ENCODE results near the gene AHNAK2. TPM values are rescaled to one million over a fixed set of nuclear protein-coding genes. Genes with fewer than 3 reads are reported as not detected.

Gene AHNAK2
- total and polyA plus RNA-seq, 2 of the 13 experiments (the other 11 are each of a cell fraction or from before 2014, with no cell fraction given), result 0.11 to 0.18 TPM

GRCh38 chr14:104928391-104929133 is 49.6 kb downstream of the AHNAK2 start:
- H3K9ac ChIP-seq (ENCODE audit: insufficient read depth, low read depth, low read length), result no peak overlapping the region
- H3K4me3 ChIP-seq (replicated peaks in 1 of 3; ENCODE audit: insufficient read depth in 1 of 3, low read depth in 2 of 3, low read length in 3 of 3), result no peak overlapping the region
- no peaks in the 10 kb centered on the region for H3K36me3 ChIP-seq (replicated peaks in 1 of 2; ENCODE audit: control insufficient read depth in 1 of 2, insufficient read depth in 2 of 2, low read length in 2 of 2)
- intact Hi-C loops (cut with micrococcal nuclease; ENCODE audit: unreplicated experiment), result no loop called here
- TF ChIP-seq ZNF550 (CRISPR knock-in tag; IDR thresholded peaks at IDR 0.05; ENCODE audit: borderline replicate concordance) (no peak), ZUFSP (CRISPR knock-in tag; IDR thresholded peaks at IDR 0.05; ENCODE audit: borderline replicate concordance) (no peak), JUND (CRISPR knock-in tag; IDR thresholded peaks at IDR 0.05) (no peak), ATM (IDR thresholded peaks at IDR 0.05; ENCODE audit: borderline replicate concordance) (no peak), ZNF331 (CRISPR knock-in tag; IDR thresholded peaks at IDR 0.05) (no peak), ZNF678 (CRISPR knock-in tag; IDR thresholded peaks at IDR 0.05) (no peak), SNAI1 (CRISPR knock-in tag; IDR thresholded peaks at IDR 0.05; ENCODE audit: borderline replicate concordance) (no peak), MBD4 (IDR thresholded peaks at IDR 0.05; ENCODE audit: borderline replicate concordance, low read length) (no peak), MYNN (CRISPR knock-in tag; IDR thresholded peaks at IDR 0.05; ENCODE audit: low read depth) (no peak)
- no peaks in the 10 kb centered on the region for H3K79me2 ChIP-seq (ENCODE audit: insufficient read depth, low read length)
- CTCF ChIA-PET (ENCODE audit: low intra/inter-chr PET ratio, low total read pairs), result no interaction called here
- no peaks in the 10 kb centered on the region for H4K20me1 ChIP-seq (ENCODE audit: insufficient read depth, low read length)
- ATAC-seq, result no peak
- H3K27me3 ChIP-seq (ENCODE audit: control insufficient read depth in 1 of 2, insufficient read depth in 2 of 2, low read length in 2 of 2), result peaks cover 28 to 75% of the 10 kb centered on the region in 2 experiments; a peak in 4 of 5 replicates
- POLR2A ChIA-PET, result no interaction called here
- in situ Hi-C loops (cut with HindIII; ENCODE audit: extremely low pct_ligation_motif_present, low pct_unique_long_range_greater_than_20kb), result no loop called here
- no peak overlapping the region for H2AFZ ChIP-seq (ENCODE audit: low read length)
- no peak overlapping the region for H3K27ac ChIP-seq (ENCODE audit: extremely low read length, insufficient read depth, low read length)
- 10% methylated on average over 2 of the region's 17 CpGs for WGBS (ENCODE audit: low lambda C conversion rate)
- no peaks in the 10 kb centered on the region; the same call in 1 of the 2 replicates for H3K4me1 ChIP-seq (ENCODE audit: insufficient read depth, low read length)
- no peak for DNase-seq (ENCODE audit: low spot score)
- H3K4me2 ChIP-seq (ENCODE audit: low read depth, low read length), result no peak overlapping the region
- no peaks in the 10 kb centered on the region for H3K9me3 ChIP-seq (ENCODE audit: low read length)
- no TSS peak for BruUV-seq (replicated peaks)
- no peak for FAIRE-seq
